HCT116 (cell line): ENCODE results near the gene LRRC32. TPM values are rescaled to one million over a fixed set of nuclear protein-coding genes. Genes with fewer than 3 reads are reported as not detected.

Experiments used
- ATAC-seq: fragments of 200-7000 bp; cut with Tn5 transposase; 2 replicates; pipeline ENCODE4 v1.9.1; 2020; ENCODE audit warnings: mild to moderate bottlenecking, moderate library complexity
- BruUV-seq: library from RNA; stranded (reverse); fragments of 400-500 nt; replicated peaks from 2 replicates; lab custom pipeline; 2021; lab: Mats Ljungman, UMichigan
- CTCF ChIA-PET: fragments of 300-600 bp; sonication (Branson Sonifier 250); formaldehyde crosslinking; loops from one replicate; lab custom pipeline; 2021; ENCODE audit warnings: antibody characterized with exemption; lab: Charles Lee
- POLR2A ChIA-PET: fragments of 300-600, 350-600 bp; sonication (Branson Sonifier 250); formaldehyde crosslinking; loops from one replicate; lab custom pipeline; 2021; ENCODE audit warnings: antibody characterized with exemption; lab: Charles Lee
- RAD21 ChIA-PET, 2 experiments: fragments of 300-600 bp; sonication (Branson Sonifier 250); formaldehyde crosslinking; loops; one replicate each; lab custom pipeline; 2023; ENCODE audit warnings: low total read pairs in 2 of 2; ENCODE audit not compliant: uncharacterized antibody in 2 of 2, unreplicated experiment in 2 of 2, low non-redundant PET in 1 of 2; lab: Charles Lee
- DNase-seq: peaks from one replicate; pipeline ENCODE4 v3.0.0-alpha.2; 2010; ENCODE audit warnings: low read depth, low spot score
- H2AFZ ChIP-seq: fragments of 200-600 bp; shearing (Covaris generic), sonication (generic); 2 replicates; pipeline ENCODE4 v1.6.1; 2017; ENCODE audit warnings: low read depth, mixed run types, mixed read lengths, antibody characterized with exemption, low read length; ENCODE audit not compliant: poor library complexity, severe bottlenecking
- H3K27ac ChIP-seq: 2 replicates; pipeline ENCODE4 v1.5.1; 2012; ENCODE audit warnings: low read depth, low read length
- H3K27me3 ChIP-seq: fragments of 200-600 bp; sonication (generic); 2 replicates; pipeline ENCODE4 v1.6.1; 2016; ENCODE audit warnings: mixed run types, low read length, mixed read lengths; ENCODE audit not compliant: insufficient read depth
- H3K36me3 ChIP-seq, 2 experiments: fragments of 200-500 bp in 1 of 2; fragments of 200-600 bp in 1 of 2; sonication (Bioruptor generic) in 1 of 2; sonication (generic) in 1 of 2; 2 replicates each; pipeline versions ENCODE4 v1.5.1 to v1.6.1; 2014 to 2016; ENCODE audit warnings: low read length in 2 of 2, inconsistent platforms in 1 of 2, mixed read lengths in 1 of 2, mixed run types in 1 of 2; ENCODE audit not compliant: insufficient read depth in 2 of 2, control insufficient read depth in 1 of 2
- H3K4me1 ChIP-seq, 2 experiments: fragments of 200-600 bp in 1 of 2; sonication (generic) in 1 of 2; 2 replicates each; pipeline versions ENCODE4 v1.5.1 to v1.6.1; 2012 to 2017; ENCODE audit warnings: low read length in 2 of 2, inconsistent platforms in 1 of 2, mild to moderate bottlenecking in 1 of 2, mixed read lengths in 1 of 2, mixed run types in 1 of 2, moderate library complexity in 1 of 2; ENCODE audit not compliant: insufficient read depth in 2 of 2, control insufficient read depth in 1 of 2
- H3K4me2 ChIP-seq: fragments of 200-600 bp; sonication (generic); 2 replicates; pipeline ENCODE4 v1.6.1; 2017; ENCODE audit warnings: mixed run types, low read length, mixed read lengths
- H3K4me3 ChIP-seq, 2 experiments: fragments of 200-600 bp in 1 of 2; sonication (generic) in 1 of 2; replicated peaks in 1 of 2; 2 replicates each; pipeline ENCODE4 v1.5.1; 2011 to 2016; ENCODE audit warnings: low read length in 2 of 2, control low read depth in 1 of 2, low read depth in 1 of 2, mild to moderate bottlenecking in 1 of 2, mixed read lengths in 1 of 2, mixed run types in 1 of 2
- H3K79me2 ChIP-seq: fragments of 200-600 bp; sonication (generic); 2 replicates; pipeline ENCODE4 v1.6.1; 2017; ENCODE audit warnings: mild to moderate bottlenecking, mixed run types, low read length, moderate library complexity, mixed read lengths; ENCODE audit not compliant: insufficient read depth
- H3K9ac ChIP-seq: fragments of 200-600 bp; sonication (generic); 2 replicates; pipeline ENCODE4 v1.6.1; 2016; ENCODE audit warnings: low read length, mixed read lengths
- H3K9me2 ChIP-seq: fragments of 200-600 bp; sonication (generic), shearing (Covaris generic); 2 replicates; pipeline ENCODE4 v1.6.1; 2017; ENCODE audit warnings: mixed run types, mild to moderate bottlenecking, moderate library complexity; ENCODE audit not compliant: insufficient read depth
- H3K9me3 ChIP-seq, 2 experiments: fragments of 200-500 bp in 1 of 2; fragments of 200-600 bp in 1 of 2; sonication (Bioruptor generic) in 1 of 2; sonication (generic) in 1 of 2; 2 replicates each; pipeline ENCODE4 v1.6.1; 2014 to 2017; ENCODE audit warnings: low read length in 2 of 2, mixed read lengths in 2 of 2, inconsistent platforms in 1 of 2, low read depth in 1 of 2, mild to moderate bottlenecking in 1 of 2, mixed run types in 1 of 2, moderate library complexity in 1 of 2; ENCODE audit not compliant: control insufficient read depth in 1 of 2, insufficient read depth in 1 of 2
- H4K20me1 ChIP-seq: fragments of 200-600 bp; sonication (generic), shearing (Covaris generic); 2 replicates; pipeline ENCODE4 v1.6.1; 2017; ENCODE audit warnings: mixed run types, mild to moderate bottlenecking, moderate library complexity; ENCODE audit not compliant: insufficient read depth
- CBX3 ChIP-seq: IDR thresholded peaks from 2 replicates; pipeline ENCODE4 v1.6.1; 2012; ENCODE audit warnings: low read depth
- CEBPB ChIP-seq: IDR thresholded peaks from 2 replicates; pipeline ENCODE4 v1.6.1; 2012; ENCODE audit warnings: low read depth
- EGR1 ChIP-seq: IDR thresholded peaks from 2 replicates; pipeline ENCODE4 v1.6.1; 2012; ENCODE audit warnings: low read depth
- ELF1 ChIP-seq: IDR thresholded peaks from 2 replicates; pipeline ENCODE4 v1.6.1; 2012; ENCODE audit warnings: low read depth, borderline replicate concordance
- EZH2 ChIP-seq: fragments of 200-600 bp; sonication (generic); IDR thresholded peaks from 2 replicates; pipeline ENCODE4 v1.6.1; 2017; ENCODE audit warnings: antibody characterized with exemption, mixed run types
- JUND ChIP-seq: IDR thresholded peaks from 2 replicates; pipeline ENCODE4 v1.6.1; 2012
- POLR2A ChIP-seq: IDR thresholded peaks from 2 replicates; pipeline ENCODE4 v1.7.0; 2011; ENCODE audit warnings: borderline replicate concordance; ENCODE audit not compliant: insufficient read depth, insufficient read length; ENCODE audit errors: extremely low read depth
- SIN3A ChIP-seq: IDR thresholded peaks from 2 replicates; pipeline ENCODE4 v1.6.1; 2012; ENCODE audit warnings: low read depth
- SRF ChIP-seq: IDR thresholded peaks from 2 replicates; pipeline ENCODE4 v1.6.1; 2012; ENCODE audit warnings: low read depth
- YY1 ChIP-seq: IDR thresholded peaks from 2 replicates; pipeline ENCODE4 v1.6.1; 2011; ENCODE audit warnings: low read length, low read depth, moderate library complexity, mild to moderate bottlenecking; ENCODE audit not compliant: insufficient replicate concordance; ENCODE audit errors: extremely low read depth
- ZBTB33 ChIP-seq: IDR thresholded peaks from 2 replicates; pipeline ENCODE4 v1.6.1; 2011; ENCODE audit warnings: mild to moderate bottlenecking, low read length, moderate library complexity; ENCODE audit not compliant: insufficient replicate concordance; ENCODE audit errors: extremely low read depth
- ZFX ChIP-seq: fragments of 450-650 bp; IDR thresholded peaks from 2 replicates; pipeline ENCODE4 v1.6.1; 2017
- ZNF274 ChIP-seq: fragments of 200-500 bp; sonication (Bioruptor generic); IDR thresholded peaks from 2 replicates; pipeline ENCODE4 v1.6.1; 2014; ENCODE audit warnings: mild to moderate bottlenecking, low read depth, low read length, inconsistent platforms
- intact Hi-C: fragments of 100-400 bp; cut with micrococcal nuclease; formaldehyde crosslinking; loops from 2 replicates; pipeline ENCODE4 v1.10.0; 2022
- total RNA-seq: library from RNA; stranded (reverse); gene quantifications from one replicate; pipeline ENCODE4 v1.2.1, GENCODE V29; 2021; ENCODE audit not compliant: unreplicated experiment
- TF ChIP-seq, protein P1 (sequence below): IDR thresholded peaks from 2 replicates; pipeline ENCODE4 v1.6.1; 2012
- TF ChIP-seq, protein P2 (sequence below): IDR thresholded peaks from 2 replicates; pipeline ENCODE4 v1.6.1; 2012; ENCODE audit warnings: low read depth

Gene LRRC32
- total RNA-seq, 1 experiment from 2014 or later, result 0.54 TPM

DNA sequence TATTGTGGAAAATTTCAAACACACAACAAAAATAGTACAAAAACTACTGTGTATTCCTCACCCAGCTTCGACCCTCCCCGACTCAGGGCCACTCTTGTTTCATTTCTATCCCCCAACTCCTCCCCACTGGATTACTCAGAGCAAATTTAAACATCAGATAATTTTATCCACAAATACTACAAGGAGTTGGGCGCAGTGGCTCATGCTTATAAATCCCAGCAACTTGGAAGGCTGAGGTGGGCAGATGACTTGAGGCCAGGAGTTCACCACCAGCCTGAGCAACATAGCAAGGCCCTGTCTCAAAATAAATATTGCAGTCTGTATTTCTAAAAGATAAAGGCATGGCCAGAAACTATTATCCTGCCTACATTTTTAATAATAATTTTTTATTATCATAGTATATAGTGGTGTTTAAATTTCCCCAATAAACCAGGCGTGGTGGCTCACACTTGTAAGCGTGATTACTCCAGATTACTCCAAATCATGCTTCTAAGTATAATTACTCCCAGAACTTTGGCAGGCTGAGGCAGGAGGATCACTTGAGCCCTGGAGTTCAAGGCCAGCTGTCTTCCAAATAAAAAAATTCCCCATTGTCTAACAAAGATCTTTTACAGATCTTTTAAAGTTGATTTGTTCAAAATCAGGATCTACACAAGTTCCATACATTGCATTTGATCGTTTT lies 39.8 kb downstream of the LRRC32 start:
- H3K4me3 ChIP-seq, result no peak overlapping the region
- ATAC-seq (no peak), DNase-seq (no peak)
- H3K27ac ChIP-seq, result no peak overlapping the region
- H3K4me2 ChIP-seq, result no peak overlapping the region
- intact Hi-C loops, result no loop called here
- peaks cover 0 to 6% of the 10 kb centered on the region in 2 experiments; a peak in 1 of 4 replicates for H3K9me3 ChIP-seq
- H3K27me3 ChIP-seq, result no peaks in the 10 kb centered on the region
- H2AFZ ChIP-seq, result no peak overlapping the region
- H3K9me2 ChIP-seq, result no peaks in the 10 kb centered on the region
- ChIA-PET RAD21 (no interaction called here), CTCF (no interaction called here), POLR2A (no interaction called here)
- TF ChIP-seq CEBPB, result no peak
- TF ChIP-seq, protein P1, sequence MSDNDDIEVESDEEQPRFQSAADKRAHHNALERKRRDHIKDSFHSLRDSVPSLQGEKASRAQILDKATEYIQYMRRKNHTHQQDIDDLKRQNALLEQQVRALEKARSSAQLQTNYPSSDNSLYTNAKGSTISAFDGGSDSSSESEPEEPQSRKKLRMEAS, result no peak
- no peak for TF ChIP-seq EGR1
- no peak for TF ChIP-seq SIN3A
- TF ChIP-seq, protein P2, sequence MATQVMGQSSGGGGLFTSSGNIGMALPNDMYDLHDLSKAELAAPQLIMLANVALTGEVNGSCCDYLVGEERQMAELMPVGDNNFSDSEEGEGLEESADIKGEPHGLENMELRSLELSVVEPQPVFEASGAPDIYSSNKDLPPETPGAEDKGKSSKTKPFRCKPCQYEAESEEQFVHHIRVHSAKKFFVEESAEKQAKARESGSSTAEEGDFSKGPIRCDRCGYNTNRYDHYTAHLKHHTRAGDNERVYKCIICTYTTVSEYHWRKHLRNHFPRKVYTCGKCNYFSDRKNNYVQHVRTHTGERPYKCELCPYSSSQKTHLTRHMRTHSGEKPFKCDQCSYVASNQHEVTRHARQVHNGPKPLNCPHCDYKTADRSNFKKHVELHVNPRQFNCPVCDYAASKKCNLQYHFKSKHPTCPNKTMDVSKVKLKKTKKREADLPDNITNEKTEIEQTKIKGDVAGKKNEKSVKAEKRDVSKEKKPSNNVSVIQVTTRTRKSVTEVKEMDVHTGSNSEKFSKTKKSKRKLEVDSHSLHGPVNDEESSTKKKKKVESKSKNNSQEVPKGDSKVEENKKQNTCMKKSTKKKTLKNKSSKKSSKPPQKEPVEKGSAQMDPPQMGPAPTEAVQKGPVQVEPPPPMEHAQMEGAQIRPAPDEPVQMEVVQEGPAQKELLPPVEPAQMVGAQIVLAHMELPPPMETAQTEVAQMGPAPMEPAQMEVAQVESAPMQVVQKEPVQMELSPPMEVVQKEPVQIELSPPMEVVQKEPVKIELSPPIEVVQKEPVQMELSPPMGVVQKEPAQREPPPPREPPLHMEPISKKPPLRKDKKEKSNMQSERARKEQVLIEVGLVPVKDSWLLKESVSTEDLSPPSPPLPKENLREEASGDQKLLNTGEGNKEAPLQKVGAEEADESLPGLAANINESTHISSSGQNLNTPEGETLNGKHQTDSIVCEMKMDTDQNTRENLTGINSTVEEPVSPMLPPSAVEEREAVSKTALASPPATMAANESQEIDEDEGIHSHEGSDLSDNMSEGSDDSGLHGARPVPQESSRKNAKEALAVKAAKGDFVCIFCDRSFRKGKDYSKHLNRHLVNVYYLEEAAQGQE, result no peak
- no peak for TF ChIP-seq SRF
- no peak for TF ChIP-seq YY1
- TF ChIP-seq EZH2, result no peak
- TF ChIP-seq JUND, result no peak
- no peak for TF ChIP-seq ZFX
- no peak for TF ChIP-seq ZBTB33
- no peak for TF ChIP-seq CBX3
- no peak for TF ChIP-seq ZNF274
- no peak for TF ChIP-seq POLR2A
- TF ChIP-seq ELF1, result no peak
- H3K36me3 ChIP-seq, result no peaks in the 10 kb centered on the region
- no peaks in the 10 kb centered on the region for H3K4me1 ChIP-seq
- BruUV-seq, result no TSS peak
- no peaks in the 10 kb centered on the region for H4K20me1 ChIP-seq
- no peaks in the 10 kb centered on the region for H3K79me2 ChIP-seq
- no peak overlapping the region for H3K9ac ChIP-seq
